Neural cell (in vitro differentiated cells): ENCODE results near the gene SERGEF. TPM values are rescaled to one million over a fixed set of nuclear protein-coding genes. Genes with fewer than 3 reads are reported as not detected.

Experiments
- H2AFZ ChIP-seq: fragments of 200-600, 300-800 bp; sonication (generic), shearing (Covaris generic); 2 replicates; pipeline ENCODE4 v1.6.0; 2014; ENCODE audit warnings: low read depth, mild to moderate bottlenecking, antibody characterized with exemption, low read length, moderate library complexity
- H3F3A ChIP-seq: fragments of 200-600 bp; shearing (Covaris generic); 2 replicates; pipeline ENCODE4 v1.6.1; 2016; ENCODE audit warnings: mild to moderate bottlenecking, moderate library complexity, mixed read lengths, antibody characterized with exemption, low read length; ENCODE audit not compliant: insufficient read depth, poor library complexity, severe bottlenecking
- H3K27ac ChIP-seq: fragments of 200-600, 300-800 bp; sonication (generic), shearing (Covaris generic); 2 replicates; pipeline ENCODE4 v1.5.1; 2014; ENCODE audit warnings: mild to moderate bottlenecking, low read length, moderate library complexity
- H3K27me3 ChIP-seq: fragments of 300-800, 200-600 bp; sonication (generic), shearing (Covaris generic); 2 replicates; pipeline ENCODE4 v1.6.0; 2014; ENCODE audit warnings: mild to moderate bottlenecking, low read depth, low read length, moderate library complexity; ENCODE audit not compliant: insufficient read depth
- H3K36me3 ChIP-seq: fragments of 300-800, 200-600 bp; sonication (generic), shearing (Covaris generic); 2 replicates; pipeline ENCODE4 v1.5.1; 2014; ENCODE audit warnings: mild to moderate bottlenecking, antibody characterized with exemption, low read length, moderate library complexity; ENCODE audit not compliant: insufficient read depth
- H3K4me2 ChIP-seq: fragments of 300-800, 200-600 bp; sonication (generic), shearing (Covaris generic); 2 replicates; pipeline ENCODE4 v1.6.0; 2014; ENCODE audit warnings: mild to moderate bottlenecking, low read length
- H3K4me3 ChIP-seq: fragments of 300-800, 200-600 bp; sonication (generic), shearing (Covaris generic); 2 replicates; pipeline ENCODE4 v1.5.1; 2014; ENCODE audit warnings: mild to moderate bottlenecking, low read length, moderate library complexity
- H3K79me2 ChIP-seq: fragments of 200-600 bp; shearing (Covaris generic); replicated peaks from 2 replicates; pipeline ENCODE4 v1.6.0; 2014; ENCODE audit warnings: mild to moderate bottlenecking, low read length, moderate library complexity; ENCODE audit not compliant: insufficient read depth
- H3K9ac ChIP-seq: fragments of 300-800, 200-600 bp; sonication (generic), shearing (Covaris generic); 2 replicates; pipeline ENCODE4 v1.6.1; 2016; ENCODE audit warnings: mild to moderate bottlenecking, low read length, mixed read lengths
- H3K9me2 ChIP-seq: fragments of 200-600 bp; shearing (Covaris generic); 2 replicates; pipeline ENCODE4 v1.6.1; 2016; ENCODE audit warnings: mild to moderate bottlenecking, low read length, mixed read lengths; ENCODE audit not compliant: insufficient read depth
- H3K9me3 ChIP-seq: fragments of 200-600, 300-800 bp; sonication (generic), shearing (Covaris generic); 2 replicates; pipeline ENCODE4 v1.6.1; 2016; ENCODE audit warnings: mild to moderate bottlenecking, mixed run types, low read length, moderate library complexity, mixed read lengths
- H4K20me1 ChIP-seq: fragments of 200-600 bp; shearing (Covaris generic); 2 replicates; pipeline ENCODE4 v1.6.1; 2016; ENCODE audit warnings: mild to moderate bottlenecking, mixed run types; ENCODE audit not compliant: insufficient read depth
- CTCF ChIP-seq: fragments of 450-650 bp; IDR thresholded peaks from 2 replicates; pipeline ENCODE4 v1.5.1; 2014; ENCODE audit warnings: antibody characterized with exemption, mild to moderate bottlenecking, moderate library complexity; ENCODE audit not compliant: poor library complexity, severe bottlenecking
- EP300 ChIP-seq: fragments of 450-650 bp; conservative IDR thresholded peaks from 2 replicates; pipeline ENCODE4 v1.6.1; 2014; ENCODE audit warnings: antibody characterized with exemption, mild to moderate bottlenecking, moderate library complexity; ENCODE audit not compliant: poor library complexity, severe bottlenecking
- EZH2 ChIP-seq: fragments of 200-600, 300-800 bp; shearing (Covaris generic), sonication (generic); IDR thresholded peaks from 2 replicates; pipeline ENCODE4 v1.6.1; 2014; ENCODE audit warnings: antibody characterized with exemption, low read length, borderline replicate concordance, mild to moderate bottlenecking; ENCODE audit not compliant: insufficient read depth, poor library complexity, severe bottlenecking
- MXI1 ChIP-seq: fragments of 450-650 bp; conservative IDR thresholded peaks from 2 replicates; pipeline ENCODE4 v1.6.1; 2014; ENCODE audit warnings: antibody characterized with exemption, mild to moderate bottlenecking; ENCODE audit not compliant: poor library complexity, severe bottlenecking
- POLR2AphosphoS5 ChIP-seq: IDR thresholded peaks from 2 replicates; pipeline ENCODE4 v1.6.1; 2012
- RAD21 ChIP-seq: fragments of 450-650 bp; conservative IDR thresholded peaks from 2 replicates; pipeline ENCODE4 v1.6.1; 2014; ENCODE audit warnings: antibody characterized with exemption, mild to moderate bottlenecking, moderate library complexity
- REST ChIP-seq: IDR thresholded peaks from 2 replicates; pipeline ENCODE4 v1.6.1; 2012; ENCODE audit warnings: borderline replicate concordance
- SMC3 ChIP-seq: fragments of 450-650 bp; conservative IDR thresholded peaks from 2 replicates; pipeline ENCODE4 v1.6.1; 2014; ENCODE audit warnings: antibody characterized with exemption, mild to moderate bottlenecking, moderate library complexity; ENCODE audit not compliant: poor library complexity
- TAF1 ChIP-seq: IDR thresholded peaks from 2 replicates; pipeline ENCODE4 v1.6.1; 2012; ENCODE audit warnings: low read depth
- polyA plus RNA-seq: library from polyadenylated mRNA; depleted of rRNA; stranded (reverse); fragments of >200 nt; gene quantifications from 2 replicates; pipeline ENCODE4 v1.2.3, GENCODE V29; 2014

Gene SERGEF
- polyA plus RNA-seq, 1 donor from 2014 or later = 49.6 TPM

- Histone ChIP-seq H4K20me1 (no peaks in the 10 kb centered on the region), H3F3A (peaks cover 3% of the 10 kb centered on the region), H3K27me3 (no peaks in the 10 kb centered on the region), H3K9ac (no peak overlapping the region), H3K4me2 (no peak overlapping the region), H3K36me3 (no peaks in the 10 kb centered on the region), H3K9me3 (no peaks in the 10 kb centered on the region), H3K79me2 (no peaks in the 10 kb centered on the region), H3K4me3 (no peak overlapping the region), H3K9me2 (no peaks in the 10 kb centered on the region), H2AFZ (no peak overlapping the region), H3K27ac (no peak overlapping the region)
- TF ChIP-seq REST (no peak), RAD21 (no peak), EP300 (no peak), TAF1 (no peak), SMC3 (no peak), CTCF (no peak), EZH2 (no peak), POLR2AphosphoS5 (no peak), MXI1 (no peak)
These were observed 117.8 kb downstream of the SERGEF start for GRCh38 chr11:17894929-17895658.

GRCh38 chr11:17892409-17892808 is 120.4 kb downstream of the SERGEF start:
- no peaks in the 10 kb centered on the region for H3K9me2 ChIP-seq
- H2AFZ ChIP-seq = no peak overlapping the region
- H3K4me2 ChIP-seq = no peak overlapping the region
- H3K79me2 ChIP-seq = no peaks in the 10 kb centered on the region
- H3K27ac ChIP-seq = no peak overlapping the region
- no peaks in the 10 kb centered on the region for H3K9me3 ChIP-seq
- no peak overlapping the region for H3K4me3 ChIP-seq
- TF ChIP-seq EZH2 = no peak
- no peak for TF ChIP-seq POLR2AphosphoS5
- no peak for TF ChIP-seq MXI1
- no peak for TF ChIP-seq REST
- TF ChIP-seq SMC3 = no peak
- TF ChIP-seq EP300 = no peak
- no peak for TF ChIP-seq TAF1
- no peak for TF ChIP-seq CTCF
- no peak for TF ChIP-seq RAD21
- H3K27me3 ChIP-seq = no peaks in the 10 kb centered on the region
- peaks cover 3% of the 10 kb centered on the region for H3F3A ChIP-seq
- H3K9ac ChIP-seq = no peak overlapping the region
- H4K20me1 ChIP-seq = no peaks in the 10 kb centered on the region
- H3K36me3 ChIP-seq = no peaks in the 10 kb centered on the region
